ENCODE measurements around the gene OR9Q1. TPM values are rescaled to one million over a fixed set of nuclear protein-coding genes. Genes with fewer than 3 reads are reported as not detected.

Gene OR9Q1
- total and polyA plus RNA-seq, 2 of the 13 experiments (the other 11 are each of a cell fraction or from before 2014, with no cell fraction given) = not detected

- TF ChIP-seq, protein P1, sequence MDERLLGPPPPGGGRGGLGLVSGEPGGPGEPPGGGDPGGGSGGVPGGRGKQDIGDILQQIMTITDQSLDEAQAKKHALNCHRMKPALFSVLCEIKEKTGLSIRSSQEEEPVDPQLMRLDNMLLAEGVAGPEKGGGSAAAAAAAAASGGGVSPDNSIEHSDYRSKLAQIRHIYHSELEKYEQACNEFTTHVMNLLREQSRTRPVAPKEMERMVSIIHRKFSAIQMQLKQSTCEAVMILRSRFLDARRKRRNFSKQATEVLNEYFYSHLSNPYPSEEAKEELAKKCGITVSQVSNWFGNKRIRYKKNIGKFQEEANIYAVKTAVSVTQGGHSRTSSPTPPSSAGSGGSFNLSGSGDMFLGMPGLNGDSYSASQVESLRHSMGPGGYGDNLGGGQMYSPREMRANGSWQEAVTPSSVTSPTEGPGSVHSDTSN (CRISPR knock-in tag; IDR thresholded peaks at IDR 0.05) = no peak
- TF ChIP-seq ZNF101 (CRISPR knock-in tag; IDR thresholded peaks at IDR 0.05; ENCODE audit: borderline replicate concordance, low read depth) (no peak), ZNF331 (CRISPR knock-in tag; IDR thresholded peaks at IDR 0.05) (no peak)
- TF ChIP-seq, protein P2, sequence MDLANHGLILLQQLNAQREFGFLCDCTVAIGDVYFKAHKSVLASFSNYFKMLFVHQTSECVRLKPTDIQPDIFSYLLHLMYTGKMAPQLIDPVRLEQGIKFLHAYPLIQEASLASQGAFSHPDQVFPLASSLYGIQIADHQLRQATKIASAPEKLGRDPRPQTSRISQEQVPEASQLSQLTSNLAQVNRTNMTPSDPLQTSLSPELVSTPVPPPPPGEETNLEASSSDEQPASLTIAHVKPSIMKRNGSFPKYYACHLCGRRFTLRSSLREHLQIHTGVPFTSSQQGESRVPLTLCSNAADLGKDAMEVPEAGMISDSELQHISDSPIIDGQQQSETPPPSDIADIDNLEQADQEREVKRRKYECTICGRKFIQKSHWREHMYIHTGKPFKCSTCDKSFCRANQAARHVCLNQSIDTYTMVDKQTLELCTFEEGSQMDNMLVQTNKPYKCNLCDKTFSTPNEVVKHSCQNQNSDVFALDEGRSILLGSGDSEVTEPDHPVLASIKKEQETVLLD (CRISPR knock-in tag; IDR thresholded peaks at IDR 0.05; ENCODE audit: low read depth) = no peak
Observed at GRCh38 chr11:58135171-58135570, 111.5 kb downstream of the OR9Q1 start (continued).

GRCh38 chr11:58142761-58143160 is 119.1 kb downstream of the OR9Q1 start:
- 29% methylated on average over 1 of the region's 1 CpG for WGBS (ENCODE audit: low lambda C conversion rate)
- no peak for TF ChIP-seq NFE2L1 (CRISPR knock-in tag; IDR thresholded peaks at IDR 0.05; ENCODE audit: borderline replicate concordance)
- TF ChIP-seq, protein P3, sequence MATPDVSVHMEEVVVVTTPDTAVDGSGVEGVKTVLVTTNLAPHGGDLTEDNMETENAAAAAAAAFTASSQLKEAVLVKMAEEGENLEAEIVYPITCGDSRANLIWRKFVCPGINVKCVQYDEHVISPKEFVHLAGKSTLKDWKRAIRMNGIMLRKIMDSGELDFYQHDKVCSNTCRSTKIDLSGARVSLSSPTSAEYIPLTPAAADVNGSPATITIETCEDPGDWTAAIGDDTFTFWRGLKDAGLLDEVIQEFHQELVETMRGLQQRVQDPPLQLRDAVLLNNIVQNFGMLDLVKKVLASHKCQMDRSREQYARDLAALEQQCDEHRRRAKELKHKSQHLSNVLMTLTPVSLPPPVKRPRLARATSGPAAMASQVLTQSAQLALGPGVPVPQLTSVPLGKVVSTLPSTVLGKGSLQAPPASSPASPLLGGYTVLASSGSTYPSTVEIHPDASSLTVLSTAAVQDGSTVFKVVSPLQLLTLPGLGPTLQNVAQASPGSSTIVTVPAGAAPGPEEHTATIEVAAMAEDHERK (CRISPR knock-in tag; IDR thresholded peaks at IDR 0.05; ENCODE audit: low read depth) = no peak
- no peak for TF ChIP-seq TARDBP (CRISPR knock-in tag; IDR thresholded peaks at IDR 0.05)
- TF ChIP-seq MAFG (CRISPR knock-in tag; IDR thresholded peaks at IDR 0.05) = no peak
- TF ChIP-seq ADNP (CRISPR knock-in tag; IDR thresholded peaks at IDR 0.05) = no peak
- no peak for TF ChIP-seq NCOR1 (IDR thresholded peaks at IDR 0.05; ENCODE audit: borderline replicate concordance, low read length)
- no peak for TF ChIP-seq ZNF788 (CRISPR knock-in tag; IDR thresholded peaks at IDR 0.05; ENCODE audit: borderline replicate concordance)
- no peak for TF ChIP-seq ZNF749 (CRISPR knock-in tag; IDR thresholded peaks at IDR 0.05; ENCODE audit: borderline replicate concordance)
- TF ChIP-seq KDM5B (CRISPR knock-in tag; IDR thresholded peaks at IDR 0.05; ENCODE audit: borderline replicate concordance) = no peak
- TF ChIP-seq ZNF883 (CRISPR knock-in tag; IDR thresholded peaks at IDR 0.05; ENCODE audit: not compliant biosample characterization) = no peak

More at GRCh38 chr11:58142761-58143160, 119.1 kb downstream of the OR9Q1 start:
- H3K4me2 ChIP-seq (ENCODE audit: low read depth, low read length) = no peak overlapping the region
- no peaks in the 10 kb centered on the region for H4K20me1 ChIP-seq (ENCODE audit: insufficient read depth, low read length)
- intact Hi-C loops (cut with micrococcal nuclease; ENCODE audit: unreplicated experiment) (no loop called here), in situ Hi-C loops (cut with HindIII; ENCODE audit: extremely low pct_ligation_motif_present, low pct_unique_long_range_greater_than_20kb) (no loop called here)
- no peaks in the 10 kb centered on the region for H3K27me3 ChIP-seq (ENCODE audit: control insufficient read depth in 1 of 2, insufficient read depth in 2 of 2, low read length in 2 of 2)
- no peak overlapping the region for H3K9ac ChIP-seq (ENCODE audit: insufficient read depth, low read depth, low read length)
- ChIA-PET CTCF (ENCODE audit: low intra/inter-chr PET ratio, low total read pairs) (no interaction called here), POLR2A (no interaction called here)
- no peak overlapping the region for H3K27ac ChIP-seq (ENCODE audit: extremely low read length, insufficient read depth, low read length)
- no peaks in the 10 kb centered on the region for H3K36me3 ChIP-seq (replicated peaks in 1 of 2; ENCODE audit: control insufficient read depth in 1 of 2, insufficient read depth in 2 of 2, low read length in 2 of 2)
- H3K9me3 ChIP-seq (ENCODE audit: low read length) = no peaks in the 10 kb centered on the region
- BruUV-seq (replicated peaks) = no TSS peak
- no peak overlapping the region for H3K4me3 ChIP-seq (replicated peaks in 1 of 3; ENCODE audit: insufficient read depth in 1 of 3, low read depth in 2 of 3, low read length in 3 of 3)
- ATAC-seq = no peak
- no peaks in the 10 kb centered on the region for H3K79me2 ChIP-seq (ENCODE audit: insufficient read depth, low read length)
- no peaks in the 10 kb centered on the region for H3K4me1 ChIP-seq (ENCODE audit: insufficient read depth, low read length)
- no peak for DNase-seq (ENCODE audit: low spot score)
- no peak for FAIRE-seq
- H2AFZ ChIP-seq (ENCODE audit: low read length) = no peak overlapping the region
